Measurements from ENCODE around the gene DCLK1.

Gene DCLK1

DNA sequence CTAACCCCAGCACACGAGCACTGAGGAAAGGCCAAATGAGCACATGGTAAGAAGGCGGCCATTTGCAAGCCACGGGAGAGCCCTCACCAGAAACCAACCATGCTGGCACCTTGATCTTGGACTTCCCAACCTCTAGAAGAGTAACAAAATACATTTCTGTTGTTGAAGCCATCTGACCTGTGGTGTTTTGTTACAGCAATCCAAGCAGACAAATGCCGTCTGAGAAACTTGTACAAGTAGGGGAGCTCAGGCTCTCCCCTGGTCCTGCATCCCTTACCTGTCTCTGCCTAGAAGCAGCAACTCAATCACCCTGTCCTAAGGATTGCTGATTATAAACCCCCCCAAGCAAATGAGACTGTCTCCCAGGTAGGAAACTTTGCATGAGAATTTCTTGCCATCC lies 399.7 kb downstream of the DCLK1 start:
- DNase-seq = no peak

DNA sequence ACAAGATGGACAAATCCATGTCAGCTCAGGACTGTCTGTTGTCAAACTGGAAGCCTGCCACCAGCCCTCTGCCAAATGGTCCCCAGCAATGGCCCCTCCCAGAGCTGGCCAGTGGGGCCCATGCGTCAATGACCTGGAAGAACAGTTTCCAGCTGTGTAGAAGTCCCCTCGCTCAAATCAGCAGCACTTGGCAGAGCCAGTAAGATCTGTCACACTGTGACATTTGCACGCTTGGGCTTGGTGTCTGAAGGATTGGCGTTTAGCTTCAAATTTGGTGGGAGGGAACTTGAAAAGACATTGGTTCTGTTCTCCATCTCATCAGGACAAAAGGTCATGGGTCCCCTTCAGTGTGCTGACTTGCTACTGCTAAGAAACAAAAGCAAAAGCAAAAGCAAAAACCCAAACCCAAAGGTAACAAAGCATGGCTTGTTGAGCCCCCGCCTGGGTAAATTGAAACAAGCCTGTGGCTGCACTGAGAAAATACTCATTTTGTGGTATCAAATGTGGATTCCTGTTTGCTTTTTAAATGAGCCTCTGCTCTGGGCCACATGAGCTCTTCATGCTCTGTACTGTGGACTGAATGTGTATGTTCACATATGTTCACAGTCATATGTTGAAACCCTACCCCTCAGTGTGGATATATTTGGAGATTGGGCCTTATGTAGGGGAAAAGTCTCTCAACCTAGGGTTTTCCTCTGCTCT lies 401.1 kb downstream of the DCLK1 start:
- no peak for DNase-seq

DNA sequence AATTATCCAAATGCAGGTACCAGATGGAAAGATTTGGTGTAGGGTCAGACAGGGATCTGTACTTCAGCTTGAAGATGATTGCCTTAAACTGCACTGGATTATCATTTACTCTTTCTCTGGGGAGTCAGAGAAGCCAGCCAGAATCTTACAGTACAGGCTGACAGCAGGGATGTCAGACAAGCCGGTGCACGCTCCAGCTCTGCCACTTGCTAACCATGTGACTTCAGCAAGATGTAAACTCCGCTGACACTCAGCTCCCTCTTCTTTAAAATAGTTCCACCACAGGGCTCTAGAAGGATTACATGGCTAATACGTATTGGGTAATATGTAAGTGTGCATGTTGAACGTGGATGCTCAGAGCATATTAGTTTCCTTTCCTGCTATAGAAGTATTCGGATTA lies 403.3 kb downstream of the DCLK1 start:
- no peak for DNase-seq

DNA sequence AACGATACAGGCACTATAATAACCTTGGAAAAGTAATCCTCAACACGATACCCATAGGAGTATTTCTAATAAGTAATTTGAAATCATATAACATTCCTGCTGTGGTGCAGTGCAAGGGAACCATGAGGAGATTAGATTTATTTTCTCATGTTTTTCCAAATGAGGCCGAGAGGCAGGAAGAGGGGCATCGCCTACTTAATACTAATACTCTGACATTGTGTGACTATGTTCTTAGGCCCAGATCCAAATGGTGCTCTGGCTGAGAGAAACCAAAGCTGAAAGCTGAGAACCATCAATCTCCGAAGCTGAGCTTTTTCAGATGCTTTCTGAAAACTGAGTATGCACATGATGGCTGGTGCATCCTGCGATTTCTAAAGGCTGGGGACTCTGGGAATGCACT lies 406.7 kb downstream of the DCLK1 start:
- no peak for DNase-seq

DNA sequence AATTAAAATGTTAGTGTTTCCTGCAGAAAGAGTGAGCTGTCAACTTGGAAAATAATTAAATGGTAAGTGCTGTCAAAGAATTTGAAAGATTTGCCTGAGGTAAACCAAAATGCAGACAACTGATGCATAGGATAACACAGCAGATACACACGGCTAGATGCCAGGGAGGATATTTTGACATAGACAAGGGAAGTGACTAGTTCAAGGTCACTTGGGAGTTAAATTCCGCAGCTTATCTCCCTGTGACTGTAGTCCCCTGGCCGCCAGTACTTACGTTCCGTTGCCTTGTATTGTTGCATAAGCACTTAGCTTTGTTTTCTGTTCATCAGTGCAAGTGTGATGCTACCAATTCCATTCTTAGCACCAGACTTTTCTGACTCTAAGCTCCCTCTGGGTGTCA lies 407.4 kb downstream of the DCLK1 start:
- no peak for DNase-seq

DNA sequence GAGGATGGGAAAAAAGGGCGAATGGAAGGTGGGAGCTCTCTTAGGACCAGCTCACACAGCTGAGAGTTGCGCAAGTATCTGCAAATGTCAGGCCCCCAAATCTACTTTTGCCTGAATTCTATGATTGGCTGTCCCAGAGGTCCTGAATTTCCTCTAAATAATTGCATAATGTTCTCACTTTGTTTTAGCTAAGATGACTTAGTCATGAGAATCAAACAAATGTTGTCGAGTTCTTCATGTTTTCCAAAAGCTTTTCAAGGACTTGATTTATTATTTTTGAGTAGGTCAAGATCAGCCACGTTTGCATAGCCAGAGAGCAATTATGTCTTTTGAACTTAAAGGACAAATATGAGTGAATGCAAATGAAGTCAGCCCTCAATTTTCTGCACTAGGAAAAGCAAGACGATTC lies 408.1 kb downstream of the DCLK1 start:
- no peak for DNase-seq

DNA sequence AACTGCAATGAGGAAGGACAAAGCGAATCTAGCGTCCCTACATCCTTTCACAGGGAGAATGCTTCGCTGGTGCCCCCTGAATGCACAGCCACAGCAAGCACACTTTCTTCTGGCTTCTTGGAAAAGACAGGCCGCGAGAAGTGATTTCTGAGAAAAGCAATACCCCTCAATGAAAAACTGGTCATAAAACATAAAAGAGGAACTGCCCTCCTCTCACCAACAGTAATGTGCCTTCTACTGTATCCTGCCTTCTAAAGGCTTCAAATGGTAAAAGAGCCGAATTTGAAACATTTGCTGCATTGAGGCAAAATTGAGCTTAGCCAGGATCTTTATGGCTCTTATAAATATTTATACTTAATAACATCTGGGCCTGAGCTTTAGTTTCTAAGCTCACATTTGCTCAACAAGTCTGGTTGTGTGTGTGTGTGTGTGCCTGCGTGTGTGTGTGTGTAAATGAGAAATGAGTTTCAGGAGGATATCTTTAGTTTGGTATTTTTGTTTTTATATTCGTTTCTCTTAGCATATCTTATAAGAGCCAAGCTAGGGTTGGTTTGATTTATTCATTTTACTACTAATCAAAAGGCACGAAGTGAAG lies 408.6 kb downstream of the DCLK1 start:
- DNase-seq = no peak

DNA sequence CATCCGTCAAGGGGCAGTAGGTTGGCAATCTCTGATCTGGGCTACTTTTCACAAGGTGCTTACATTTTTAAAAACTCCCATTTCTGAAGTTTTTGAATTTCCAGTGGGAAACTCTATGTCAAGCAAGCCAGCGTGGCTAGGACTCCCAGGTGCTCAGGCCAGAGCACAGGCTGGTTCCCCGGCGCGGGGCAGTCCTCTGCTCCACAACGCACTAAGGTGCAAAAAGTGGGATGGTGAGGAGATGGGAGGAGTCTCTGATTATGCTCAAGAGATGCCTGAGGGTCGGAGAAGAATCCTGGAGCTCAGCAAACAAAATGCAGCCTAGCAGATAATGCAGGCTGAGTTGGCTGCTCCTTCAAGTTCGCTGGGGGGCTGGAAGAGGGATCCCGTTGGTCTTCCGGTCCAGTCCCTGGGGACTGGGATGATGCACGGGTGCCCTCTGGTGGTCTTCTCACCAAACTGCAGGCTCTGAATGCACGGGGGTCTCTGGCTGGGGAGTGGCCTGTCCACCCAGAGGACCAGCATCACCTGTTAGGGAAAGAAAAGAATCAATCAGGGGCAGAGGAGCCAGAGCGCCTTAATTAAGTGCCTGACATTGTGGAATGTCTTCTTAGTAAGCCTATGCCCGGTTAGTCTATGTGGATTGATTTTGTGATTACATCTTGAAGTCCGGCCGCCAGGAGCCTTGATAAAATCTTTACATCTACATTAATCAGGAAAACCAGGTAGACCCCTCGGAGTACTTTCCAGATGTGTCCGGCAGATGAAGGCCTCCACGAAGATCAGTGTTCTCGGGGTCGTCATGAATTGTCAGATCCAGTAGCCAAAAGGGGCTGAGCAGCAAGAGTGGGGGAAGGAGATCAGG lies 410.3 kb downstream of the DCLK1 start:
- peak; percentile 10 for DNase-seq

DNA sequence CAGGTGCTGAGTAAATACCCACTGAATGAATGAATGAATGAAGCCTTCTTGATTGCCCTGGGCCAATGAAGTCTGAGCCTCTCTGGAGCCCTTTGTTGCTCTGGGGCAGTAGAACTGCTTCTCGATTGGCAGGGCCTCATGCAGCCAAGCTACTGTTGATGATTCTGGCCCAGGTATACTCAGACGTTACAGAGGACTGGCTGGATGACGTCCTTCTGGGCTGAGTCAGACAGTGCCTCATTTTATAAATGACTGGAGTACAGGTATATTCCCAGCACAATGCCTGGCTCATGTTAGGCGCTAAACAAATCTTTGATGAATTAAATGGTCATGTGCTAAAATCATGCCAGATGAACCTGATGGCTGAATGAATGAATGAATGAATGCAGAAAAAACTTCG lies 410.9 kb downstream of the DCLK1 start:
- no peak for DNase-seq
